K562 (cell line): Measurements from ENCODE around the gene PUSL1.

ENCODE experiments used
- CTBP1 ChIP-seq: fragments of 450-650 bp; IDR thresholded peaks from 2 replicates; pipeline ENCODE4 v1.6.1; 2016; ENCODE audit warnings: borderline replicate concordance
- EZH2 ChIP-seq: IDR thresholded peaks from 2 replicates; pipeline ENCODE4 v1.6.1; 2012; ENCODE audit warnings: low read depth, mild to moderate bottlenecking, inconsistent platforms, low read length, borderline replicate concordance
- FOXJ3 ChIP-seq: sonication (generic); formaldehyde crosslinking; IDR thresholded peaks from 2 replicates; pipeline ENCODE4 v1.4.0; 2020; ENCODE audit warnings: mild to moderate bottlenecking, missing genetic modification reagents
- GABPA ChIP-seq: fragments of 200-800 bp; sonication (Bioruptor generic); conservative IDR thresholded peaks from 2 replicates; pipeline ENCODE4 v1.6.1; 2016; ENCODE audit warnings: low read depth, missing genetic modification characterization, missing compliant biosample characterization
- MAZ ChIP-seq, 2 experiments: fragments of 450-650 bp in 1 of 2; sonication (generic) in 1 of 2; formaldehyde crosslinking; IDR thresholded peaks in 1 of 2; conservative IDR thresholded peaks in 1 of 2; 2 replicates each; pipeline versions ENCODE4 v1.4.0 to v1.5.0; 2020; ENCODE audit warnings: mild to moderate bottlenecking in 1 of 2, missing genetic modification reagents in 1 of 2
- MYNN ChIP-seq, 2 experiments: sonication (generic); formaldehyde crosslinking in 1 of 2; IDR thresholded peaks; 2 replicates each; pipeline versions ENCODE4 v1.5.0 to v1.6.1; 2016 to 2020; ENCODE audit warnings: antibody characterized with exemption in 1 of 2, missing genetic modification reagents in 1 of 2
- RCOR1 ChIP-seq, 2 experiments: IDR thresholded peaks; 2 replicates each; pipeline ENCODE4 v1.6.1; 2012; ENCODE audit warnings: low read depth in 2 of 2, low read length in 2 of 2, borderline replicate concordance in 1 of 2, improper control_type of control experiment in 1 of 2
- SIRT6 ChIP-seq: IDR thresholded peaks from one replicate; pipeline ENCODE4 v1.6.1; 2012; ENCODE audit warnings: low read depth, mild to moderate bottlenecking, control low read depth, inconsistent platforms, low read length, moderate library complexity
- SMARCA4 ChIP-seq: fragments of 450-650 bp; IDR thresholded peaks from 2 replicates; pipeline ENCODE4 v1.6.1; 2016
- SRF ChIP-seq, 2 experiments: fragments of 250-450, 450-650 bp in 1 of 2; sonication (Bioruptor Pico) in 1 of 2; sonication (generic) in 1 of 2; formaldehyde crosslinking; IDR thresholded peaks; 2 replicates each; pipeline versions ENCODE4 v1.5.0 to v1.5.1; 2020 to 2022; ENCODE audit warnings: mild to moderate bottlenecking in 1 of 2, missing genetic modification reagents in 1 of 2
- STAT5A ChIP-seq: IDR thresholded peaks from 2 replicates; pipeline ENCODE4 v1.6.1; 2012; ENCODE audit warnings: low read length, inconsistent platforms, borderline replicate concordance
- ZBTB43 ChIP-seq: sonication (generic); formaldehyde crosslinking; IDR thresholded peaks from 2 replicates; pipeline ENCODE4 v1.8.0; 2023; ENCODE audit warnings: mild to moderate bottlenecking, missing genetic modification reagents
- ZBTB8A ChIP-seq: fragments of 450-650 bp; IDR thresholded peaks from 2 replicates; pipeline ENCODE4 v1.6.1; 2018; ENCODE audit warnings: mild to moderate bottlenecking, moderate library complexity; ENCODE audit not compliant: partially characterized antibody
- ZNF75A ChIP-seq: fragments of 450-650 bp; formaldehyde crosslinking; IDR thresholded peaks from 2 replicates; pipeline ENCODE4 v1.4.0; 2020; ENCODE audit warnings: mild to moderate bottlenecking

GRCh38 chr1:1315435-1315954 lies 7.1 kb downstream of the PUSL1 start:
- TF ChIP-seq SIRT6 = no peak
- TF ChIP-seq EZH2 = no peak
- no peak for TF ChIP-seq ZNF75A (CRISPR knock-in tag)
- TF ChIP-seq SMARCA4 = no peak
- no peak for TF ChIP-seq MYNN (IDR thresholded peaks at IDR 0.05)
- TF ChIP-seq MYNN (CRISPR knock-in tag; IDR thresholded peaks at IDR 0.05) = no peak
- TF ChIP-seq SRF (CRISPR knock-in tag; IDR thresholded peaks at IDR 0.05) = no peak
- TF ChIP-seq GABPA (tag) = no peak
- TF ChIP-seq FOXJ3 (CRISPR knock-in tag) = no peak
- no peak for TF ChIP-seq ZBTB8A
- no peak for TF ChIP-seq STAT5A
- TF ChIP-seq MAZ (CRISPR knock-in tag; conservative IDR thresholded peaks at IDR 0.05 in 1 of 2, IDR thresholded peaks at IDR 0.05 in 1 of 2) = 0 out of 4 replicates have a peak, but pooled peaks of 1 of the 2 experiments have one; percentile 2
- no peak for TF ChIP-seq CTBP1
- no peak for TF ChIP-seq ZBTB43 (CRISPR knock-in tag)
- TF ChIP-seq RCOR1 (IDR thresholded peaks at IDR 0.05; ENCODE audit: borderline replicate concordance in 1 of 2, low read depth in 2 of 2, low read length in 2 of 2) = no peak
